ENCODE results near the gene SLC11A1.

The SLC11A1 gene

GRCh38 chr2:218429911-218430692 lies 48.0 kb downstream of the SLC11A1 start:
- no peak overlapping the region for H3K4me3 ChIP-seq (ENCODE audit: low read depth, low read length)
- no peaks in the 10 kb centered on the region for H3K4me1 ChIP-seq (ENCODE audit: control insufficient read depth, insufficient read depth, low read length)
- H3K27ac ChIP-seq (ENCODE audit: low read depth, low read length), result no peak overlapping the region
- H3K36me3 ChIP-seq (ENCODE audit: control insufficient read depth, insufficient read depth, low read length), result no peaks in the 10 kb centered on the region
- no peaks in the 10 kb centered on the region for H3K9me3 ChIP-seq (ENCODE audit: control insufficient read depth, insufficient read depth, low read depth, low read length)
- H3K9ac ChIP-seq (ENCODE audit: low read length), result no peak overlapping the region
- no peaks in the 10 kb centered on the region for H3K27me3 ChIP-seq (ENCODE audit: control insufficient read depth, insufficient read depth, low read length)

- no peaks in the 10 kb centered on the region for H3K27me3 ChIP-seq (ENCODE audit: control insufficient read depth, insufficient read depth, low read length)
- no peak overlapping the region for H3K9ac ChIP-seq (ENCODE audit: low read length)
These were observed 48.6 kb downstream of the SLC11A1 start for GRCh38 chr2:218430721-218431120.

DNA sequence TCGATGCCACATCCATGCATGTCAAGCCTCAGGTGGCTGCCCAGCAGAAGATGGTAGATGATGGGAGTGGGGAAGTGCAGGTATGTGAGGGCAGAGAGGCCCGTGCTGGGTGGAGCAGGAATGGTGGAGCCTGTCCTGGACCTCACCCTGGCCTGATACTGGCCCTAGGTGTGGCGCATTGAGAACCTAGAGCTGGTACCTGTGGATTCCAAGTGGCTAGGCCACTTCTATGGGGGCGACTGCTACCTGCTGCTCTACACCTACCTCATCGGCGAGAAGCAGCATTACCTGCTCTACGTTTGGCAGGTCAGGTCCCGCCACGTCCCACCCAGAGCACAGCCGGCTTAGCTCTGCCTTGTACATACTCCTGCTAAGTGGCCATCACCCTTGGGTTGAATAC lies 49.8 kb downstream of the SLC11A1 start:
- Histone ChIP-seq H3K9me3 (ENCODE audit: control insufficient read depth, insufficient read depth, low read depth, low read length) (no peaks in the 10 kb centered on the region), H3K4me1 (ENCODE audit: control insufficient read depth, insufficient read depth, low read length) (no peaks in the 10 kb centered on the region), H3K9ac (ENCODE audit: low read length) (no peak overlapping the region), H3K36me3 (ENCODE audit: control insufficient read depth, insufficient read depth, low read length) (no peaks in the 10 kb centered on the region), H3K27me3 (ENCODE audit: control insufficient read depth, insufficient read depth, low read length) (no peaks in the 10 kb centered on the region), H3K27ac (ENCODE audit: low read depth, low read length) (no peak overlapping the region), H3K4me3 (ENCODE audit: low read depth, low read length) (no peak overlapping the region)

More at GRCh38 chr2:218430721-218431120, 48.6 kb downstream of the SLC11A1 start:
- no peak overlapping the region for H3K27ac ChIP-seq (ENCODE audit: low read depth, low read length)
- no peaks in the 10 kb centered on the region for H3K4me1 ChIP-seq (ENCODE audit: control insufficient read depth, insufficient read depth, low read length)
- no peak overlapping the region for H3K4me3 ChIP-seq (ENCODE audit: low read depth, low read length)
- no peaks in the 10 kb centered on the region for H3K9me3 ChIP-seq (ENCODE audit: control insufficient read depth, insufficient read depth, low read depth, low read length)
- no peaks in the 10 kb centered on the region for H3K36me3 ChIP-seq (ENCODE audit: control insufficient read depth, insufficient read depth, low read length)

DNA sequence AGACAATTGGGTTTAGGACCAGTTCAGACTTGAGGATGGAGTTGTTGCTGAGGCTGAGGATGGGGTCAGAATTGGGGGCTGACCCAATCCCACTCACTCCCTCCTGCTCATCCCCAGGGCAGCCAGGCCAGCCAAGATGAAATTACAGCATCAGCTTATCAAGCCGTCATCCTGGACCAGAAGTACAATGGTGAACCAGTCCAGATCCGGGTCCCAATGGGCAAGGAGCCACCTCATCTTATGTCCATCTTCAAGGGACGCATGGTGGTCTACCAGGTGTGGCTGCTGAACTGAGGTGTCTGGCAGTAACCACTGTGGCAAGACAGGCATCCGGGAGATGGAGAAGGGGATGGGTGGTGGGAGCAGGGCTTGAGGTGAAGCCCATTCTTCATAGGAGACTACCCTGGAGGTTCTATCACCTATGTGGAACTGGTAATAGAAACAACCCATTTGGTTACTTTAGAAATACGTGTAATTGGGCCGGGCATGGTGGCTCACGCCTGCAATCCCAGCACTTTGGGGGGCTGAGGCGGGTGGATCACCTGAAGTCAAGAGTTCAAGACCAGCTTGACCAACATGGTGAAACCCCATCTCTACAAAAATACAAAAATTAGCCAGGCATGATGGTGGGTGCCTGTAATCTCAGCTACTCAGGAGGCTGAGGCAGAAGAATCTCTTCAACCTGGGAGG lies 50.7 kb downstream of the SLC11A1 start:
- Histone ChIP-seq H3K4me3 (ENCODE audit: low read depth, low read length) (no peak overlapping the region), H3K4me1 (ENCODE audit: control insufficient read depth, insufficient read depth, low read length) (no peaks in the 10 kb centered on the region), H3K9me3 (ENCODE audit: control insufficient read depth, insufficient read depth, low read depth, low read length) (no peaks in the 10 kb centered on the region), H3K9ac (ENCODE audit: low read length) (no peak overlapping the region), H3K27me3 (ENCODE audit: control insufficient read depth, insufficient read depth, low read length) (no peaks in the 10 kb centered on the region), H3K36me3 (ENCODE audit: control insufficient read depth, insufficient read depth, low read length) (no peaks in the 10 kb centered on the region), H3K27ac (ENCODE audit: low read depth, low read length) (no peak overlapping the region)

DNA sequence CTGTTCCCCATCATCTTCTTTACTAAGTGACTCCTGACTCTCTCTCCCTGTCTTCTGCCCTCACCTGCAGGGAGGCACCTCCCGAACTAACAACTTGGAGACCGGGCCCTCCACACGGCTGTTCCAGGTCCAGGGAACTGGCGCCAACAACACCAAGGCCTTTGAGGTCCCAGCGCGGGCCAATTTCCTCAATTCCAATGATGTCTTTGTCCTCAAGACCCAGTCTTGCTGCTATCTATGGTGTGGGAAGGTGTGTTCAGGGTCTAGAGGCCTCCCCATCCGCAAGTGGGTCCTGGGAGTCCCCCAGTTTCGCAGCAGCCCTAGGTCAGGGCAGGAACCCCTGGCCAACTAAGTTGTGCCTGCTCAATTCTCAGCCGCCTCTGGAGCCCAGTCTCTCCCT lies 52.4 kb downstream of the SLC11A1 start:
- Histone ChIP-seq H3K4me1 (ENCODE audit: control insufficient read depth, insufficient read depth, low read length) (no peaks in the 10 kb centered on the region), H3K4me3 (ENCODE audit: low read depth, low read length) (no peak overlapping the region), H3K27me3 (ENCODE audit: control insufficient read depth, insufficient read depth, low read length) (no peaks in the 10 kb centered on the region), H3K9me3 (ENCODE audit: control insufficient read depth, insufficient read depth, low read depth, low read length) (no peaks in the 10 kb centered on the region), H3K27ac (ENCODE audit: low read depth, low read length) (no peak overlapping the region), H3K9ac (ENCODE audit: low read length) (no peak overlapping the region), H3K36me3 (ENCODE audit: control insufficient read depth, insufficient read depth, low read length) (no peaks in the 10 kb centered on the region)

GRCh38 chr2:218435003-218435982 lies 53.2 kb downstream of the SLC11A1 start:
- no peak overlapping the region for H3K4me3 ChIP-seq (ENCODE audit: low read depth, low read length)
- H3K27me3 ChIP-seq (ENCODE audit: control insufficient read depth, insufficient read depth, low read length), result no peaks in the 10 kb centered on the region
- H3K27ac ChIP-seq (ENCODE audit: low read depth, low read length), result no peak overlapping the region
- H3K9ac ChIP-seq (ENCODE audit: low read length), result no peak overlapping the region
- H3K4me1 ChIP-seq (ENCODE audit: control insufficient read depth, insufficient read depth, low read length), result no peaks in the 10 kb centered on the region
- no peaks in the 10 kb centered on the region for H3K9me3 ChIP-seq (ENCODE audit: control insufficient read depth, insufficient read depth, low read depth, low read length)
- no peaks in the 10 kb centered on the region for H3K36me3 ChIP-seq (ENCODE audit: control insufficient read depth, insufficient read depth, low read length)

DNA sequence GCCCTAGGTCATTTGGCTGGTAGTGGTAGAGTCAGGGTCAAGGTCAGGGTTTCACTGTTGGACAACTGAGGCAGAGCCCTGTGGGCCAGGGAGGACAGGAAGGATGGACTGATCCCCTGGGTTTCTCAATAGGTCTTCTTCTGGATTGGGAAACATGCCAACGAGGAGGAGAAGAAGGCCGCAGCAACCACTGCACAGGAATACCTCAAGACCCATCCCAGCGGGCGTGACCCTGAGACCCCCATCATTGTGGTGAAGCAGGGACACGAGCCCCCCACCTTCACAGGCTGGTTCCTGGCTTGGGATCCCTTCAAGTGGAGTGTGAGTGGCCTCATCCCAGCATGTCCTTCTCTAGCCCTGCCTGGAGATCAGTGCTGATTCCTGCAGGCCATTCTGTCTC lies 54.9 kb downstream of the SLC11A1 start:
- Histone ChIP-seq H3K9me3 (ENCODE audit: control insufficient read depth, insufficient read depth, low read depth, low read length) (no peaks in the 10 kb centered on the region), H3K36me3 (ENCODE audit: control insufficient read depth, insufficient read depth, low read length) (no peaks in the 10 kb centered on the region; the same call in 1 of the 2 replicates)

DNA sequence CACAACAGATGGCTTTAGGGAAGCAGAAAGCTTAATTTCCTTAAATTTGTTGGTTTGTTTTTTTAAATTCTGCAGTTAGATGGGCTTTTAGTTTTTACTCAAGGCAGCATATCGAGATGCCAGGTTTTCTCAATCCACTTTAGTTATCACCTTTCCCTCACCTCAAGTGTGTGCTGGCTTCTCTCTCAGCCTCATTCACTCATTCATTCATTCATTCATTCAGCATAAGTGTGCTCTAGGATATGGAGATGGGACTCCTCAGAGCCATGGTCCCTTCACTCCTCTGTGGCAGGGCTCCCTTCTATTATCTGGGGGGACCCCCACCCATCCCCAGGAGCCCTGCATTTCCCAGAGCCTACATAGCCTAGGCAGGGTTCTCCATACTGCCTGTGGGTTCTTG lies 55.9 kb downstream of the SLC11A1 start:
- Histone ChIP-seq H3K9me3 (ENCODE audit: control insufficient read depth, insufficient read depth, low read depth, low read length) (no peaks in the 10 kb centered on the region), H3K27me3 (ENCODE audit: control insufficient read depth, insufficient read depth, low read length) (no peaks in the 10 kb centered on the region), H3K9ac (ENCODE audit: low read length) (no peak overlapping the region), H3K36me3 (ENCODE audit: control insufficient read depth, insufficient read depth, low read length) (no peaks in the 10 kb centered on the region; the same call in 1 of the 2 replicates), H3K4me1 (ENCODE audit: control insufficient read depth, insufficient read depth, low read length) (no peaks in the 10 kb centered on the region), H3K4me3 (ENCODE audit: low read depth, low read length) (no peak overlapping the region), H3K27ac (ENCODE audit: low read depth, low read length) (no peak overlapping the region)

More for the DNA sequence above, 54.9 kb downstream of the SLC11A1 start:
- no peak overlapping the region for H3K27ac ChIP-seq (ENCODE audit: low read depth, low read length)
- no peak overlapping the region for H3K4me3 ChIP-seq (ENCODE audit: low read depth, low read length)
- no peaks in the 10 kb centered on the region for H3K4me1 ChIP-seq (ENCODE audit: control insufficient read depth, insufficient read depth, low read length)
- no peaks in the 10 kb centered on the region for H3K27me3 ChIP-seq (ENCODE audit: control insufficient read depth, insufficient read depth, low read length)
- no peak overlapping the region for H3K9ac ChIP-seq (ENCODE audit: low read length)

DNA sequence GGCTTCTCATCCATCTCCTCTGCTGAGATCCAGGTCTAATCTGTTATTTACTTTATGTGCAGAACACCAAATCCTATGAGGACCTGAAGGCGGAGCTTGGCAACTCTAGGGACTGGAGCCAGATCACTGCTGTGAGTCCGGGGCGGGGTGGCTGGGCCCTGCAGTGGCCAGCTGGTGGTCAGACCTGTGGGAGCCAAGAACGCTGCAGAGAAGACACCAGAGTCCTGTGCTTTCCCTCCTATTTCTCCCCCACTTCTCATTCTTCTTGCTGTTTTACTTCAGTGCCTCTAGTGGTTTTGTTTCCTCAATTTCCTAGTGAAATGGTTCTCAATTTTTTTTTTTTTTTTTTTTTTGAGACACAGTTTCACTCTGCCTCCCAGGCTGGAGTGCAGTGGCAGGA lies 56.5 kb downstream of the SLC11A1 start:
- H3K27me3 ChIP-seq (ENCODE audit: control insufficient read depth, insufficient read depth, low read length), result no peaks in the 10 kb centered on the region
- no peak overlapping the region for H3K27ac ChIP-seq (ENCODE audit: low read depth, low read length)
- no peaks in the 10 kb centered on the region for H3K4me1 ChIP-seq (ENCODE audit: control insufficient read depth, insufficient read depth, low read length)
- no peaks in the 10 kb centered on the region for H3K9me3 ChIP-seq (ENCODE audit: control insufficient read depth, insufficient read depth, low read depth, low read length)
- H3K36me3 ChIP-seq (ENCODE audit: control insufficient read depth, insufficient read depth, low read length), result no peaks in the 10 kb centered on the region; the same call in 1 of the 2 replicates
- no peak overlapping the region for H3K9ac ChIP-seq (ENCODE audit: low read length)
- no peak overlapping the region for H3K4me3 ChIP-seq (ENCODE audit: low read depth, low read length)

- Histone ChIP-seq H3K4me3 (ENCODE audit: low read depth, low read length) (no peak overlapping the region), H3K9me3 (ENCODE audit: control insufficient read depth, insufficient read depth, low read depth, low read length) (no peaks in the 10 kb centered on the region), H3K27me3 (ENCODE audit: control insufficient read depth, insufficient read depth, low read length) (no peaks in the 10 kb centered on the region), H3K4me1 (ENCODE audit: control insufficient read depth, insufficient read depth, low read length) (no peaks in the 10 kb centered on the region; the same call in 1 of the 2 replicates), H3K9ac (ENCODE audit: low read length) (no peak overlapping the region), H3K36me3 (ENCODE audit: control insufficient read depth, insufficient read depth, low read length) (peaks cover 29% of the 10 kb centered on the region), H3K27ac (ENCODE audit: low read depth, low read length) (no peak overlapping the region)
These were observed 62.8 kb downstream of the SLC11A1 start for GRCh38 chr2:218444692-218445357.
